Measurements from ENCODE around the gene ZNF763.

- TF ChIP-seq POLR2A (IDR thresholded peaks at IDR 0.05), result no peak
- TF ChIP-seq CTCF (IDR thresholded peaks at IDR 0.05), result no peak
Measured at GRCh38 chr19:12015753-12016116, 50.9 kb downstream of the ZNF763 start.
